ENCODE measurements around the gene FBXO36. TPM values are rescaled to one million over a fixed set of nuclear protein-coding genes. Genes with fewer than 3 reads are reported as not detected.

Gene FBXO36
- total and polyA plus RNA-seq, 4 donors: 0.56 to 1.3 (median 0.69) TPM

DNA sequence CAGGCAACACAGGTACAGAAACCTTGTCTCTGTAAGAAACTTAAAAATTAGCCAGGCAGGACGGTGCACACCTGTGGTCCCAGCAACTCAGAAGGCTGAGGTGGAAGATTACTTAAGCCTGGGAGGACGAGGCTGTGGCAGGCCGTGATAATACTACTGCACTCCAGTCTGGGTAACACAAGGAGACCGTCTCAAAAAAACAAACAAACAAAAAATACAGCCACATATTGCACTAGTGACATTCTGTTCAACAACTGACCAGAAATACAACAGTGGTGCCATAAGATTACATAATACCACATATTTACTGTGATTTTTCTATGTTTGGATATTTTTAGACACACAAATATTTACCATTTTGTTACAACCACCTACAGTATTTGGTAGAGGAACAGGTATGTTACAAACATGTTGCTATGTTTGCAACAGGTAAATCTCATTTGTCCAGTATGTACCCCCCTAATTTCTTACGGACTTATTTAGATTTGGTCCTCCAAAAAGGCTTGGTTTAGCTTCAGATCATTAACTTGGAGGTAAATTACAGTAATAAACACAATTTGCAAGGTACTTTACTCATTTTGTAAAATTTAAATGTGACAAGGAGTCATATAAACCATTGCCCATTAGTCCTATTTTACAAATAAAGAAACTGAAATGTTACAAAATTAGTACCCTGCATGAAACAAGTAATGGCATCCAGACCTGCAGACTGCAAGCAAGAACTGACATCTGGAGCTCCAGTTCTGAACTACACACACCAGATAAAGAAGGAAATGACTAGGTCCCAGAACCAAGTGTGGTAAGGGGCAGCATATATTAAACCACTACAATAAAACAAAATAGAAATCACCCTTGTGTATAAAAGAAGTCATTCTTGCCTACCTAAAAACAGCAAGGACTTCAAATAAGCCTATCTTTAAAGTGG lies 37.3 kb upstream of the FBXO36 start:
- H3K4me3 ChIP-seq (ENCODE audit: low read depth in 1 of 3, low read length in 3 of 3): no peak overlapping the region
- no peak overlapping the region for H3K9ac ChIP-seq (ENCODE audit: low read depth in 1 of 2, low read length in 2 of 2)
- TF ChIP-seq RAD21 (IDR thresholded peaks at IDR 0.05) (no peak), ATF3 (IDR thresholded peaks at IDR 0.05) (no peak), NR2F2 (IDR thresholded peaks at IDR 0.05) (no peak), SP1 (IDR thresholded peaks at IDR 0.05) (no peak)
- WGBS: 57% methylated on average over 5 of the region's 5 CpGs
- H3K27me3 ChIP-seq (ENCODE audit: control insufficient read depth in 4 of 4, insufficient read depth in 4 of 4, low read length in 3 of 4): no peaks in the 10 kb centered on the region
- peaks cover 0 to 5% (median 2%) of the 10 kb centered on the region in 4 donors for H3K36me3 ChIP-seq (ENCODE audit: control insufficient read depth in 4 of 4, insufficient read depth in 3 of 4, low read depth in 1 of 4, low read length in 3 of 4)
- no peak overlapping the region for H3K27ac ChIP-seq (ENCODE audit: low read depth in 1 of 2, low read length in 2 of 2)
- H3K4me1 ChIP-seq (ENCODE audit: control insufficient read depth in 4 of 4, insufficient read depth in 4 of 4, low read length in 3 of 4): peaks cover 8 to 33% (median 17%) of the 10 kb centered on the region in 4 donors
- H3K9me3 ChIP-seq (ENCODE audit: control insufficient read depth in 4 of 4, low read length in 3 of 4): no peaks in the 10 kb centered on the region
- DNase-seq (ENCODE audit: low spot score): no peak

- WGBS: 93% methylated on average over 1 of the region's 1 CpG
- H3K4me1 ChIP-seq (ENCODE audit: control insufficient read depth in 4 of 4, insufficient read depth in 4 of 4, low read length in 3 of 4): peaks cover 8 to 18% (median 12%) of the 10 kb centered on the region in 4 donors
- no peak for DNase-seq (ENCODE audit: low spot score)
- H3K9me3 ChIP-seq (ENCODE audit: control insufficient read depth in 4 of 4, low read length in 3 of 4): no peaks in the 10 kb centered on the region
- no peak overlapping the region for H3K27ac ChIP-seq (ENCODE audit: low read depth in 1 of 2, low read length in 2 of 2)
- no peak for TF ChIP-seq FOXA1 (IDR thresholded peaks at IDR 0.05)
- H3K27me3 ChIP-seq (ENCODE audit: control insufficient read depth in 4 of 4, insufficient read depth in 4 of 4, low read length in 3 of 4): no peaks in the 10 kb centered on the region
- no peak overlapping the region for H3K4me3 ChIP-seq (ENCODE audit: low read depth in 1 of 3, low read length in 3 of 3)
- H3K9ac ChIP-seq (ENCODE audit: low read depth in 1 of 2, low read length in 2 of 2): no peak overlapping the region
- peaks cover 0 to 4% (median 2%) of the 10 kb centered on the region in 4 donors for H3K36me3 ChIP-seq (ENCODE audit: control insufficient read depth in 4 of 4, insufficient read depth in 3 of 4, low read depth in 1 of 4, low read length in 3 of 4)
Observed at GRCh38 chr2:229887441-229887840, 34.9 kb upstream of the FBXO36 start.

- TF ChIP-seq, protein P1, sequence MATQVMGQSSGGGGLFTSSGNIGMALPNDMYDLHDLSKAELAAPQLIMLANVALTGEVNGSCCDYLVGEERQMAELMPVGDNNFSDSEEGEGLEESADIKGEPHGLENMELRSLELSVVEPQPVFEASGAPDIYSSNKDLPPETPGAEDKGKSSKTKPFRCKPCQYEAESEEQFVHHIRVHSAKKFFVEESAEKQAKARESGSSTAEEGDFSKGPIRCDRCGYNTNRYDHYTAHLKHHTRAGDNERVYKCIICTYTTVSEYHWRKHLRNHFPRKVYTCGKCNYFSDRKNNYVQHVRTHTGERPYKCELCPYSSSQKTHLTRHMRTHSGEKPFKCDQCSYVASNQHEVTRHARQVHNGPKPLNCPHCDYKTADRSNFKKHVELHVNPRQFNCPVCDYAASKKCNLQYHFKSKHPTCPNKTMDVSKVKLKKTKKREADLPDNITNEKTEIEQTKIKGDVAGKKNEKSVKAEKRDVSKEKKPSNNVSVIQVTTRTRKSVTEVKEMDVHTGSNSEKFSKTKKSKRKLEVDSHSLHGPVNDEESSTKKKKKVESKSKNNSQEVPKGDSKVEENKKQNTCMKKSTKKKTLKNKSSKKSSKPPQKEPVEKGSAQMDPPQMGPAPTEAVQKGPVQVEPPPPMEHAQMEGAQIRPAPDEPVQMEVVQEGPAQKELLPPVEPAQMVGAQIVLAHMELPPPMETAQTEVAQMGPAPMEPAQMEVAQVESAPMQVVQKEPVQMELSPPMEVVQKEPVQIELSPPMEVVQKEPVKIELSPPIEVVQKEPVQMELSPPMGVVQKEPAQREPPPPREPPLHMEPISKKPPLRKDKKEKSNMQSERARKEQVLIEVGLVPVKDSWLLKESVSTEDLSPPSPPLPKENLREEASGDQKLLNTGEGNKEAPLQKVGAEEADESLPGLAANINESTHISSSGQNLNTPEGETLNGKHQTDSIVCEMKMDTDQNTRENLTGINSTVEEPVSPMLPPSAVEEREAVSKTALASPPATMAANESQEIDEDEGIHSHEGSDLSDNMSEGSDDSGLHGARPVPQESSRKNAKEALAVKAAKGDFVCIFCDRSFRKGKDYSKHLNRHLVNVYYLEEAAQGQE (IDR thresholded peaks at IDR 0.05): no peak
- TF ChIP-seq YY1 (IDR thresholded peaks at IDR 0.05) (no peak), HNF4G (IDR thresholded peaks at IDR 0.05) (no peak), EGR1 (IDR thresholded peaks at IDR 0.05; ENCODE audit: low read depth in 2 of 2) (no peak), FOXA2 (IDR thresholded peaks at IDR 0.05) (no peak), SP1 (IDR thresholded peaks at IDR 0.05) (no peak)
- no peak overlapping the region for H3K27ac ChIP-seq (ENCODE audit: low read depth in 1 of 2, low read length in 2 of 2)
- H3K9me3 ChIP-seq (ENCODE audit: control insufficient read depth in 4 of 4, low read length in 3 of 4): no peaks in the 10 kb centered on the region
- peaks cover 6 to 15% (median 11%) of the 10 kb centered on the region in 4 donors for H3K4me1 ChIP-seq (ENCODE audit: control insufficient read depth in 4 of 4, insufficient read depth in 4 of 4, low read length in 3 of 4)
- H3K9ac ChIP-seq (ENCODE audit: low read depth in 1 of 2, low read length in 2 of 2): no peak overlapping the region
- no peak overlapping the region for H3K4me3 ChIP-seq (ENCODE audit: low read depth in 1 of 3, low read length in 3 of 3)
- no peak for DNase-seq (ENCODE audit: low spot score)
- peaks cover 0 to 4% (median 2%) of the 10 kb centered on the region in 4 donors for H3K36me3 ChIP-seq (ENCODE audit: control insufficient read depth in 4 of 4, insufficient read depth in 3 of 4, low read depth in 1 of 4, low read length in 3 of 4)
- WGBS: 97% methylated on average over 1 of the region's 1 CpG
- no peaks in the 10 kb centered on the region for H3K27me3 ChIP-seq (ENCODE audit: control insufficient read depth in 4 of 4, insufficient read depth in 4 of 4, low read length in 3 of 4)
Observed at GRCh38 chr2:229888031-229888430, 34.3 kb upstream of the FBXO36 start.
